MM.1S (cell line): Measurements from ENCODE around the gene LFNG.

ENCODE experiments used
- DNase-seq: peaks from one replicate; pipeline ENCODE4 v3.0.0-alpha.2; 2015
- H2AFZ ChIP-seq: fragments of 300-600 bp; sonication (generic); 2 replicates; pipeline ENCODE4 v1.6.0; 2016; ENCODE audit warnings: antibody characterized with exemption, low read length
- H3F3A ChIP-seq: fragments of 300-600 bp; sonication (generic); 2 replicates; pipeline ENCODE4 v1.6.1; 2016; ENCODE audit warnings: mild to moderate bottlenecking, antibody characterized with exemption, low read length, moderate library complexity, mixed read lengths; ENCODE audit not compliant: insufficient read depth
- H3K27ac ChIP-seq: fragments of 300-600 bp; sonication (generic); 2 replicates; pipeline ENCODE4 v1.5.1; 2016; ENCODE audit warnings: mild to moderate bottlenecking, low read length
- H3K27me3 ChIP-seq: fragments of 300-600 bp; sonication (generic); replicated peaks from 2 replicates; pipeline ENCODE4 v1.6.0; 2016; ENCODE audit warnings: low read length; ENCODE audit not compliant: insufficient read depth
- H3K36me3 ChIP-seq: fragments of 300-600 bp; sonication (generic); replicated peaks from 2 replicates; pipeline ENCODE4 v1.6.1; 2016; ENCODE audit warnings: mild to moderate bottlenecking, low read length, mixed read lengths; ENCODE audit not compliant: insufficient read depth
- H3K4me1 ChIP-seq: fragments of 300-600 bp; sonication (generic); 2 replicates; pipeline ENCODE4 v1.6.1; 2016; ENCODE audit warnings: low read length, mixed read lengths
- H3K4me2 ChIP-seq: fragments of 300-600 bp; sonication (generic); 2 replicates; pipeline ENCODE4 v1.6.0; 2016; ENCODE audit warnings: low read depth, low read length
- H3K4me3 ChIP-seq: fragments of 300-600 bp; sonication (generic); 2 replicates; pipeline ENCODE4 v1.5.1; 2016; ENCODE audit warnings: low read length, mixed read lengths
- H3K79me2 ChIP-seq: fragments of 300-600 bp; sonication (generic); 2 replicates; pipeline ENCODE4 v1.6.1; 2016; ENCODE audit warnings: mixed run types, low read length, mixed read lengths
- H3K9ac ChIP-seq: fragments of 300-600 bp; sonication (generic); 2 replicates; pipeline ENCODE4 v1.6.1; 2016; ENCODE audit warnings: low read length, mixed read lengths
- H3K9me2 ChIP-seq: fragments of 300-600 bp; sonication (generic); replicated peaks from 2 replicates; pipeline ENCODE4 v1.6.1; 2016; ENCODE audit warnings: mild to moderate bottlenecking, low read length, mixed read lengths; ENCODE audit not compliant: insufficient read depth
- H3K9me3 ChIP-seq: fragments of 300-600 bp; sonication (generic); replicated peaks from 2 replicates; pipeline ENCODE4 v1.6.1; 2016; ENCODE audit warnings: mild to moderate bottlenecking, low read length, mixed read lengths; ENCODE audit not compliant: insufficient read depth
- H4K20me1 ChIP-seq: fragments of 300-600 bp; sonication (generic); 2 replicates; pipeline ENCODE4 v1.6.1; 2016; ENCODE audit warnings: mild to moderate bottlenecking, low read length, moderate library complexity, mixed read lengths; ENCODE audit not compliant: insufficient read depth
- EZH2 ChIP-seq: fragments of 300-600 bp; sonication (generic); optimal IDR thresholded peaks from 2 replicates; pipeline ENCODE3; 2017; ENCODE audit warnings: low read depth, mild to moderate bottlenecking, antibody characterized with exemption, low read length, mixed read lengths
- EZH2phosphoT487 ChIP-seq: fragments of 300-600 bp; sonication (generic); IDR thresholded peaks from 2 replicates; pipeline ENCODE4 v1.6.1; 2018; ENCODE audit warnings: antibody characterized with exemption, low read length
- TF ChIP-seq, protein P1 (sequence below): fragments of 300-600 bp; sonication (generic); IDR thresholded peaks from 2 replicates; pipeline ENCODE4 v1.5.1; 2016; ENCODE audit warnings: antibody characterized with exemption, low read length, mixed read lengths

Gene LFNG

GRCh38 chr7:2495418-2496299, 23.9 kb upstream of the LFNG start:
- no peaks in the 10 kb centered on the region for H3K79me2 ChIP-seq
- H4K20me1 ChIP-seq = no peaks in the 10 kb centered on the region
- H3K27ac ChIP-seq = no peak overlapping the region
- H3K36me3 ChIP-seq = no peaks in the 10 kb centered on the region
- H3K4me3 ChIP-seq = no peak overlapping the region
- H3K4me1 ChIP-seq = no peaks in the 10 kb centered on the region
- no peak overlapping the region for H3K9ac ChIP-seq
- H3K9me3 ChIP-seq = no peaks in the 10 kb centered on the region
- DNase-seq = no peak
- H3K9me2 ChIP-seq = no peaks in the 10 kb centered on the region
- no peak overlapping the region for H3K4me2 ChIP-seq
- H3K27me3 ChIP-seq = peaks cover 75% of the 10 kb centered on the region
- H2AFZ ChIP-seq = no peak overlapping the region
- H3F3A ChIP-seq = no peaks in the 10 kb centered on the region
- TF ChIP-seq, protein P1, sequence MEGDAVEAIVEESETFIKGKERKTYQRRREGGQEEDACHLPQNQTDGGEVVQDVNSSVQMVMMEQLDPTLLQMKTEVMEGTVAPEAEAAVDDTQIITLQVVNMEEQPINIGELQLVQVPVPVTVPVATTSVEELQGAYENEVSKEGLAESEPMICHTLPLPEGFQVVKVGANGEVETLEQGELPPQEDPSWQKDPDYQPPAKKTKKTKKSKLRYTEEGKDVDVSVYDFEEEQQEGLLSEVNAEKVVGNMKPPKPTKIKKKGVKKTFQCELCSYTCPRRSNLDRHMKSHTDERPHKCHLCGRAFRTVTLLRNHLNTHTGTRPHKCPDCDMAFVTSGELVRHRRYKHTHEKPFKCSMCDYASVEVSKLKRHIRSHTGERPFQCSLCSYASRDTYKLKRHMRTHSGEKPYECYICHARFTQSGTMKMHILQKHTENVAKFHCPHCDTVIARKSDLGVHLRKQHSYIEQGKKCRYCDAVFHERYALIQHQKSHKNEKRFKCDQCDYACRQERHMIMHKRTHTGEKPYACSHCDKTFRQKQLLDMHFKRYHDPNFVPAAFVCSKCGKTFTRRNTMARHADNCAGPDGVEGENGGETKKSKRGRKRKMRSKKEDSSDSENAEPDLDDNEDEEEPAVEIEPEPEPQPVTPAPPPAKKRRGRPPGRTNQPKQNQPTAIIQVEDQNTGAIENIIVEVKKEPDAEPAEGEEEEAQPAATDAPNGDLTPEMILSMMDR = no peak
- no peak for TF ChIP-seq EZH2
- TF ChIP-seq EZH2phosphoT487 = no peak

DNA sequence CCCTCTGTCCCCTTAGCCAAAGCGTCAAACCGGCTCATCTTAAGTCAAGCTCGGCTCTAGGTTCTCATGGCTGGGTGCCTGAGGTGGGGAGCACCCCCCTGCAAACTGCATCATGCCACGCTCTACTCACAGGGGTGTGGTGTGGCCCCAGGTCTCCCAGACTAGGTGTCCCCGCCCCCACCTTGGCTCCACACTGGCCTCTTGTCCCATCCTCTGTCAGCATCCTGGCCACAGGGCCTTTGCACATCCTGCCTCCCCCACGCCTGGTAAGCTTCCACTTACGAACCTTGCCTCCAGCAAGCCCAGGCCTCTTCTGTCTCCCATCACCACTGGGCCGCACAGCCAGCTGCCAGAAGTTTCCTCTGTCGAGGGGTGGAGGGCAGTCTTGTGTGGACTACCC, 23.2 kb upstream of the LFNG start:
- H3K27me3 ChIP-seq = peaks cover 79% of the 10 kb centered on the region
- H3K27ac ChIP-seq = no peak overlapping the region
- no peaks in the 10 kb centered on the region for H3K9me3 ChIP-seq
- H4K20me1 ChIP-seq = no peaks in the 10 kb centered on the region
- H2AFZ ChIP-seq = no peak overlapping the region
- DNase-seq = no peak
- no peaks in the 10 kb centered on the region for H3K9me2 ChIP-seq
- no peaks in the 10 kb centered on the region for H3K36me3 ChIP-seq
- H3K79me2 ChIP-seq = no peaks in the 10 kb centered on the region
- H3K4me3 ChIP-seq = no peak overlapping the region
- no peak for TF ChIP-seq EZH2
- TF ChIP-seq EZH2phosphoT487 = no peak
- TF ChIP-seq, protein P1 = no peak
- H3F3A ChIP-seq = no peaks in the 10 kb centered on the region
- H3K4me2 ChIP-seq = no peak overlapping the region
- H3K4me1 ChIP-seq = no peaks in the 10 kb centered on the region
- H3K9ac ChIP-seq = no peak overlapping the region

DNA sequence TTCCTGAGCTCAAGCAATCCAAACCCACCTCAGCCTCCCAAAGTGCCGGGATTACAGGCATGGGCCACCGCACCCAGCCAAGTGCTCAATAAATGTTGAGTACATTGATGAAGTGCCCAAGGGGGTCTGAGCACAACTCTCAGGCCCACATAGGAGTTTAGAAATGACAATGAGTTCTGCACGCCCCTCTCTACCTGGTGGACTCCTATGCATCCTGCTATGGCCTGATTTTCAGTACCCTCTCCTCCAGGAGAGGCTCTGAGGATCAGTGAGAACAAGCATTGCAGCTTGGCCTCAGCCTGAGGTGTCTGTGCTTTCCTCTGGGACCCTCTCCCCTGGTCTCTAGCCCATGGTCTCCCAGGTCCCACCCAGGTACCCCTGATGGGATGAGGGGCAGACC, 22.5 kb upstream of the LFNG start:
- no peaks in the 10 kb centered on the region for H3K36me3 ChIP-seq
- H3K4me3 ChIP-seq = no peak overlapping the region
- H3K79me2 ChIP-seq = no peaks in the 10 kb centered on the region
- H4K20me1 ChIP-seq = no peaks in the 10 kb centered on the region
- no peak overlapping the region for H3K9ac ChIP-seq
- no peak overlapping the region for H3K27ac ChIP-seq
- TF ChIP-seq, protein P1 = no peak
- TF ChIP-seq EZH2 (no peak), EZH2phosphoT487 (no peak)
- H2AFZ ChIP-seq = no peak overlapping the region
- H3K4me2 ChIP-seq = no peak overlapping the region
- no peaks in the 10 kb centered on the region for H3F3A ChIP-seq
- H3K4me1 ChIP-seq = no peaks in the 10 kb centered on the region
- H3K9me2 ChIP-seq = no peaks in the 10 kb centered on the region
- H3K9me3 ChIP-seq = no peaks in the 10 kb centered on the region
- peaks cover 86% of the 10 kb centered on the region for H3K27me3 ChIP-seq
- no peak for DNase-seq
